H9 (cell line): ENCODE measurements around the gene MYL10. TPM values are rescaled to one million over a fixed set of nuclear protein-coding genes. Genes with fewer than 3 reads are reported as not detected.

Source experiments
- DNase-seq: peaks from one replicate; pipeline ENCODE4 v3.0.0-alpha.2; 2017
- H2AFZ ChIP-seq: one replicate; pipeline ENCODE4 v1.6.1; 2013; ENCODE audit warnings: mild to moderate bottlenecking, low read length, control low read depth, moderate library complexity
- H2AK5ac ChIP-seq: 2 replicates; pipeline ENCODE4 v1.6.1; 2013; ENCODE audit warnings: low read length, control low read depth, mixed read lengths; ENCODE audit not compliant: insufficient read length
- H2BK120ac ChIP-seq: one replicate; pipeline ENCODE4 v1.6.1; 2013; ENCODE audit warnings: low read depth, mild to moderate bottlenecking, low read length, control low read depth, inconsistent platforms; ENCODE audit not compliant: poor library complexity, severe bottlenecking
- H2BK12ac ChIP-seq: 2 replicates; pipeline ENCODE4 v1.6.1; 2013; ENCODE audit warnings: low read length, control low read depth, mixed read lengths, low read depth; ENCODE audit not compliant: insufficient read length
- H2BK15ac ChIP-seq: 2 replicates; pipeline ENCODE4 v1.6.1; 2013; ENCODE audit warnings: low read depth, low read length, control low read depth
- H2BK20ac ChIP-seq: one replicate; pipeline ENCODE4 v1.6.1; 2013; ENCODE audit warnings: low read depth, mild to moderate bottlenecking, low read length, control low read depth, inconsistent platforms; ENCODE audit not compliant: poor library complexity, severe bottlenecking
- H2BK5ac ChIP-seq: 2 replicates; pipeline ENCODE4 v1.6.1; 2013; ENCODE audit warnings: low read length, control low read depth, mixed read lengths; ENCODE audit not compliant: insufficient read length
- H3K14ac ChIP-seq: 2 replicates; pipeline ENCODE4 v1.6.1; 2013; ENCODE audit warnings: low read length, control low read depth; ENCODE audit not compliant: insufficient read depth
- H3K18ac ChIP-seq: 2 replicates; pipeline ENCODE4 v1.6.1; 2013; ENCODE audit warnings: low read depth, mild to moderate bottlenecking, mixed read lengths, low read length, control low read depth; ENCODE audit not compliant: insufficient read length
- H3K23ac ChIP-seq: 2 replicates; pipeline ENCODE4 v1.6.1; 2013; ENCODE audit warnings: low read length, control low read depth, mixed read lengths, low read depth; ENCODE audit not compliant: insufficient read length
- H3K23me2 ChIP-seq: 2 replicates; pipeline ENCODE4 v1.6.1; 2013; ENCODE audit warnings: low read depth, mild to moderate bottlenecking, mixed read lengths, low read length, control low read depth; ENCODE audit not compliant: insufficient read length, poor library complexity, severe bottlenecking
- H3K27ac ChIP-seq: 2 replicates; pipeline ENCODE4 v1.5.1; 2013; ENCODE audit warnings: low read length, control low read depth, mixed read lengths, low read depth; ENCODE audit not compliant: insufficient read length
- H3K27me3 ChIP-seq: 2 replicates; pipeline ENCODE4 v1.6.1; 2013; ENCODE audit warnings: low read length, control low read depth, inconsistent platforms; ENCODE audit not compliant: insufficient read depth
- H3K4ac ChIP-seq: 2 replicates; pipeline ENCODE4 v1.6.1; 2013; ENCODE audit warnings: low read depth, mild to moderate bottlenecking, control low read depth, inconsistent platforms, low read length, moderate library complexity
- H3K4me1 ChIP-seq: 2 replicates; pipeline ENCODE4 v1.6.1; 2013; ENCODE audit warnings: low read length, control low read depth, inconsistent platforms; ENCODE audit not compliant: insufficient read depth
- H3K4me2 ChIP-seq: 2 replicates; pipeline ENCODE4 v1.6.1; 2013; ENCODE audit warnings: low read length, control low read depth, mixed read lengths; ENCODE audit not compliant: insufficient read length, insufficient read depth
- H3K56ac ChIP-seq: 2 replicates; pipeline ENCODE4 v1.6.1; 2013; ENCODE audit warnings: low read depth, mild to moderate bottlenecking, mixed read lengths, low read length, control low read depth; ENCODE audit not compliant: insufficient read length
- H3K79me1 ChIP-seq: 2 replicates; pipeline ENCODE4 v1.6.1; 2013; ENCODE audit warnings: low read depth, mild to moderate bottlenecking, moderate library complexity, low read length, control low read depth, inconsistent platforms; ENCODE audit not compliant: insufficient read depth, poor library complexity, severe bottlenecking
- H3K79me2 ChIP-seq: 2 replicates; pipeline ENCODE4 v1.6.1; 2013; ENCODE audit warnings: low read length, control low read depth, inconsistent platforms; ENCODE audit not compliant: insufficient read depth
- H3K9ac ChIP-seq: 2 replicates; pipeline ENCODE4 v1.6.1; 2013; ENCODE audit warnings: low read length, control low read depth, mixed read lengths; ENCODE audit not compliant: insufficient read length; ENCODE audit errors: extremely low read depth
- H3K9me3 ChIP-seq: one replicate; pipeline ENCODE4 v1.6.1; 2013; ENCODE audit warnings: low read depth, low read length, inconsistent platforms; ENCODE audit not compliant: control insufficient read depth
- H3T11ph ChIP-seq: one replicate; pipeline ENCODE4 v1.6.1; 2013; ENCODE audit warnings: mild to moderate bottlenecking, low read length, control low read depth, inconsistent platforms
- H4K20me1 ChIP-seq: one replicate; pipeline ENCODE4 v1.6.1; 2013; ENCODE audit not compliant: control insufficient read depth, insufficient read length, insufficient read depth
- H4K5ac ChIP-seq: 2 replicates; pipeline ENCODE4 v1.6.1; 2013; ENCODE audit warnings: low read depth, mild to moderate bottlenecking, mixed read lengths, low read length, control low read depth; ENCODE audit not compliant: insufficient read length
- H4K8ac ChIP-seq: replicated peaks from 2 replicates; pipeline ENCODE4 v1.6.1; 2013; ENCODE audit warnings: low read length, control low read depth, mixed read lengths, low read depth; ENCODE audit not compliant: insufficient read length
- H4K91ac ChIP-seq: 2 replicates; pipeline ENCODE4 v1.6.1; 2013; ENCODE audit warnings: low read depth, mild to moderate bottlenecking, moderate library complexity, mixed read lengths, low read length, control low read depth; ENCODE audit not compliant: insufficient read length
- H3K27ac Mint-ChIP-seq, 3 experiments: 2 replicates in 2 of 3; 3 replicates in 1 of 3; pipeline ENCODE4 v1.8.0; 2020 to 2021; ENCODE audit warnings: mixed read lengths in 3 of 3, mild to moderate bottlenecking in 1 of 3, moderate library complexity in 1 of 3
- H3K27me3 Mint-ChIP-seq: 2 replicates; pipeline ENCODE4 v1.8.0; 2021; ENCODE audit warnings: low read depth, mild to moderate bottlenecking, moderate library complexity, mixed read lengths
- H3K36me3 Mint-ChIP-seq, 3 experiments: 2 replicates in 2 of 3; 3 replicates in 1 of 3; pipeline ENCODE4 v1.8.0; 2020 to 2021; ENCODE audit warnings: low read depth in 3 of 3, mixed read lengths in 3 of 3; ENCODE audit not compliant: insufficient read depth in 1 of 3
- H3K4me1 Mint-ChIP-seq, 2 experiments: 2 replicates each; pipeline ENCODE4 v1.8.0; 2020; ENCODE audit warnings: mixed read lengths in 2 of 2
- H3K4me3 Mint-ChIP-seq, 2 experiments: 2 replicates in 1 of 2; 3 replicates in 1 of 2; pipeline ENCODE4 v1.8.0; 2020 to 2021; ENCODE audit warnings: mild to moderate bottlenecking in 2 of 2, mixed read lengths in 2 of 2, moderate library complexity in 1 of 2
- H3K9me3 Mint-ChIP-seq, 2 experiments: 2 replicates in 1 of 2; 3 replicates in 1 of 2; pipeline ENCODE4 v1.8.0; 2020; ENCODE audit warnings: mild to moderate bottlenecking in 2 of 2, mixed read lengths in 2 of 2, moderate library complexity in 1 of 2
- CTCF ChIP-seq: fragments of 200-600 bp; sonication (generic); conservative IDR thresholded peaks from 3 replicates; pipeline ENCODE4 v1.8.0; 2021; ENCODE audit warnings: antibody characterized with exemption, mild to moderate bottlenecking
- WGBS: extraction: QIAGEN DNeasy Blood & Tissue Kit; methylation state at CpG from one replicate; pipeline ENCODE4 v1.1.7; 2013; ENCODE audit warnings: missing lambda C conversion rate, low lambda C conversion rate, mixed read lengths; ENCODE audit not compliant: insufficient read length; ENCODE audit errors: extremely low coverage; 5-methylcytosine and 5-hydroxymethylcytosine counted together
- total RNA-seq: library from RNA; stranded (reverse); gene quantifications from 2 replicates; pipeline ENCODE4 v1.2.1, GENCODE V29; 2021

Gene MYL10
- total RNA-seq, 1 experiment from 2014 or later, result 0.50 TPM

DNA sequence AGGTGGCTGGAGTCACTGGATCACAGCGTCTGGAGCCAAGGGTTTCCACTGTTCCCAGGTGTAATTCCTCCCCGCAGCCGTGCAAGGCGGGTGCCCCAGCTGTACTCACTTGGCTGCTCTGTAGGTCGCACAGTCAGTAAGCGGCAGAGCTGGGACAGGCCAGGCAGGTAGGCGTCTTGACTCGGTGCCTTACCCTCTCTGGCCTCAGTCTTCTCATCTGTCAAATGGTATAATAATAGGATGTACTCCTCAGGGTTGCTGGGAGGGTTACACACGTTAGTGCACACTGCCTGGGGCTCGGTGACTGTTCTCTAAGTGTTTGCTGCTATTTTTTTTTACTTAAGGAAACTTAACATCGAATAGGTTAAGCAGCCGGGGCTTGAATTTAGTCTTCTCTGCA is 27.0 kb downstream of the MYL10 start:
- H3K23ac ChIP-seq, result no peak overlapping the region
- no peak overlapping the region for H4K8ac ChIP-seq
- H3T11ph ChIP-seq, result no peak overlapping the region
- no peaks in the 10 kb centered on the region for H3K9me3 ChIP-seq
- H4K20me1 ChIP-seq, result no peaks in the 10 kb centered on the region
- H3K79me2 ChIP-seq, result no peaks in the 10 kb centered on the region
- no peaks in the 10 kb centered on the region for H3K4me1 ChIP-seq
- Mint-ChIP-seq H3K27ac (no peak overlapping the region), H3K9me3 (no peaks in the 10 kb centered on the region), H3K4me3 (peak overlapping the region in 1 of 2 experiments; percentile 23; a peak in 1 of 5 replicates), H3K27me3 (peaks cover 13% of the 10 kb centered on the region), H3K36me3 (no peaks in the 10 kb centered on the region), H3K4me1 (peaks cover 4 to 9% of the 10 kb centered on the region in 2 experiments; a peak in 2 of 4 replicates)
- no peak overlapping the region for H2AFZ ChIP-seq
- WGBS, result no CpG with 5 or more reads among the region's 12 CpGs
- no peak overlapping the region for H4K91ac ChIP-seq
- H3K9ac ChIP-seq, result no peak overlapping the region
- no peak overlapping the region for H3K14ac ChIP-seq
- H3K4me2 ChIP-seq, result no peak overlapping the region
- H2BK5ac ChIP-seq, result no peak overlapping the region
- H2BK20ac ChIP-seq, result no peak overlapping the region
- no peak overlapping the region for H3K4ac ChIP-seq
- H3K23me2 ChIP-seq, result no peaks in the 10 kb centered on the region
- no peak overlapping the region for H2AK5ac ChIP-seq
- no peak overlapping the region for H2BK15ac ChIP-seq
- TF ChIP-seq CTCF, result no peak
- no peaks in the 10 kb centered on the region for H3K27me3 ChIP-seq
- DNase-seq, result no peak
- no peak overlapping the region for H2BK12ac ChIP-seq
- no peak overlapping the region for H3K18ac ChIP-seq
- no peak overlapping the region for H4K5ac ChIP-seq
- no peak overlapping the region for H3K56ac ChIP-seq
- no peaks in the 10 kb centered on the region for H3K79me1 ChIP-seq
- H2BK120ac ChIP-seq, result no peak overlapping the region
- no peak overlapping the region for H3K27ac ChIP-seq
